IgD-negative memory B cell (primary cell): ENCODE data around the gene SLC12A4. TPM values are rescaled to one million over a fixed set of nuclear protein-coding genes. Genes with fewer than 3 reads are reported as not detected.
"Not testable (repeated sequence)": the region's sequence is repeated elsewhere in the genome, so short reads cannot be mapped to it uniquely, and the experiment has no call there.

Experiments used
- H3K27ac Mint-ChIP-seq, 3 donors: one replicate each; pipeline ENCODE4 v1.8.0; 2020 to 2022; ENCODE audit warnings: mild to moderate bottlenecking in 3 of 3, mixed read lengths in 3 of 3, moderate library complexity in 1 of 3
- H3K27me3 Mint-ChIP-seq: one replicate; pipeline ENCODE4 v1.8.0; 2021; ENCODE audit warnings: mixed read lengths
- H3K36me3 Mint-ChIP-seq: one replicate; pipeline ENCODE4 v1.8.0; 2020; ENCODE audit warnings: mild to moderate bottlenecking, mixed read lengths
- H3K4me1 Mint-ChIP-seq, 3 donors: one replicate each; pipeline ENCODE4 v1.8.0; 2020 to 2022; ENCODE audit warnings: mixed read lengths in 3 of 3, mild to moderate bottlenecking in 1 of 3
- H3K4me3 Mint-ChIP-seq, 4 donors: one replicate each; pipeline ENCODE4 v1.8.0; 2020 to 2022; ENCODE audit warnings: mild to moderate bottlenecking in 4 of 4, mixed read lengths in 4 of 4, moderate library complexity in 3 of 4
- H3K9me3 Mint-ChIP-seq, 3 donors: one replicate each; pipeline ENCODE4 v1.8.0; 2020 to 2021; ENCODE audit warnings: mixed read lengths in 3 of 3, mild to moderate bottlenecking in 1 of 3
- polyA plus RNA-seq: library from polyadenylated mRNA; unstranded; fragments of 300-500 nt; fragmentation: Illumina TruSeq; gene quantifications from one replicate; pipeline ENCODE4 v1.2.3, GENCODE V29; 2021

Gene SLC12A4
- polyA plus RNA-seq, 1 donor from 2014 or later = 3.9 TPM

DNA sequence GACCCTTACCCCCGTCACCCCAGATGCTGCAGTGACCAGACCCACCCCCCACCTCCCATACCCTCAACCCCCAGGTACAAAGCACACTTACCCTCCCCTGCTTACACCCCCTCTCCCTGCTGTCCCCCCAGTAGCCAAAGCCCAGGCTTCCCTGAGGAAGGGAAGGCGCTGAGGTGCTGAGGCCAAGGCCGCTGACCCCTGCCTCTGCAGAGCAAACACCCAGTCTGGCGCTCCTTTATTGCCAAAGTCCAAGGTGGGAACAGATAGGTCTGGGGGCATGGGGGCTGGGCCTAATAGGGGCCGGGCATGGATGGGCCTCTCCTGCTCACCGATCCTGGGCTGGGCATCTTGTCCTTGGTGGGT lies 25.2 kb downstream of the SLC12A4 start:
- Mint-ChIP-seq H3K27me3 (no peaks in the 10 kb centered on the region), H3K36me3 (peaks cover 2% of the 10 kb centered on the region), H3K27ac (no peak overlapping the region), H3K9me3 (no peaks in the 10 kb centered on the region), H3K4me1 (peaks cover 6 to 13% (median 12%) of the 10 kb centered on the region in 3 donors), H3K4me3 (no peak overlapping the region)

DNA sequence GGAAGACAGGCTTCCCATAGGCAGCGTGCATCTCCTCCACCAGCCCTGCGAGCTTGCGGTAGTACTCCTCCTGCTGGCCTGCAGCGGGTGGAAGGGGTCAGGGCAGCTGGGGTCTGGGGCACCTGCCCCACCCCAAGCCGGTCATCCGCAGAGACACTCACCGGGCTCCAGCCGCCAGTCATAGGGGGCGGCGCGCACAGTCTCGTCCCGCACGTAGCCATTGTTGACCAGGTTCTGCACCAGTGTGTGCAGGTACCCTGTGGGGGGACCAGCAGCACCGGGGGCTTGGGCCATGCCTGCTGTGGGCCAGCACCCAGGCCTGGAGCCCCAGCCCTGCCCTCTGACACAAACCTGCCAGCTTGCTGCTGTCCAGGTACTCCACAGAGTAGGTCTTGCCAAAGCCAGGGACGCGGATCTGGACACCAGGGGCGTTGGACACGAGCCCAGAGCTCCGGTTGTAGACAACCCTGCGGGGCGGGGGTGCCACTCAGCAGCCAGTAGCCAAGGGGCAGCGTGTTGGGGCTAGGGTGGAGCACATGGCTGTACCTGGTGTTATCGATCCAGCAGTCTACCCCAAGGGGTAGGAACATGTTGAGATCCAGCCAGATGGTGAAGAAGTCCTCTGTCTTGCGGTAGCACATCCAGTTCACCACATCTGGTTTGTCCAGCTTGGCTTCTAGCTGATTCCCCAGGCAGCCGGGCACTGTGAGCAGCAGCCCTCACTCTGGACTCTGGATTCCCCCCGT lies 25.8 kb downstream of the SLC12A4 start:
- no peaks in the 10 kb centered on the region for H3K9me3 Mint-ChIP-seq
- H3K36me3 Mint-ChIP-seq = peaks cover 2% of the 10 kb centered on the region
- H3K4me1 Mint-ChIP-seq = peaks cover 6 to 13% (median 12%) of the 10 kb centered on the region in 3 donors
- no peak overlapping the region for H3K27ac Mint-ChIP-seq
- no peaks in the 10 kb centered on the region for H3K27me3 Mint-ChIP-seq
- no peak overlapping the region for H3K4me3 Mint-ChIP-seq

GRCh38 chr16:67942200-67942509 lies 26.3 kb downstream of the SLC12A4 start:
- Mint-ChIP-seq H3K27me3 (no peaks in the 10 kb centered on the region), H3K4me3 (no peak overlapping the region), H3K4me1 (peaks cover 6 to 15% (median 12%) of the 10 kb centered on the region in 3 donors), H3K27ac (peak overlapping the region in 1 of 3 donors; percentile 4), H3K9me3 (no peaks in the 10 kb centered on the region), H3K36me3 (peaks cover 2% of the 10 kb centered on the region)

GRCh38 chr16:67941469-67942199 lies 26.8 kb downstream of the SLC12A4 start:
- H3K4me1 Mint-ChIP-seq = peaks cover 6 to 19% (median 17%) of the 10 kb centered on the region in 3 donors
- H3K4me3 Mint-ChIP-seq = peak overlapping the region in 1 of 4 donors; percentile 8
- peak overlapping the region in 2 of 3 donors; percentile 4 to 88 for H3K27ac Mint-ChIP-seq
- H3K36me3 Mint-ChIP-seq = peaks cover 2% of the 10 kb centered on the region
- H3K27me3 Mint-ChIP-seq = no peaks in the 10 kb centered on the region
- H3K9me3 Mint-ChIP-seq = no peaks in the 10 kb centered on the region

DNA sequence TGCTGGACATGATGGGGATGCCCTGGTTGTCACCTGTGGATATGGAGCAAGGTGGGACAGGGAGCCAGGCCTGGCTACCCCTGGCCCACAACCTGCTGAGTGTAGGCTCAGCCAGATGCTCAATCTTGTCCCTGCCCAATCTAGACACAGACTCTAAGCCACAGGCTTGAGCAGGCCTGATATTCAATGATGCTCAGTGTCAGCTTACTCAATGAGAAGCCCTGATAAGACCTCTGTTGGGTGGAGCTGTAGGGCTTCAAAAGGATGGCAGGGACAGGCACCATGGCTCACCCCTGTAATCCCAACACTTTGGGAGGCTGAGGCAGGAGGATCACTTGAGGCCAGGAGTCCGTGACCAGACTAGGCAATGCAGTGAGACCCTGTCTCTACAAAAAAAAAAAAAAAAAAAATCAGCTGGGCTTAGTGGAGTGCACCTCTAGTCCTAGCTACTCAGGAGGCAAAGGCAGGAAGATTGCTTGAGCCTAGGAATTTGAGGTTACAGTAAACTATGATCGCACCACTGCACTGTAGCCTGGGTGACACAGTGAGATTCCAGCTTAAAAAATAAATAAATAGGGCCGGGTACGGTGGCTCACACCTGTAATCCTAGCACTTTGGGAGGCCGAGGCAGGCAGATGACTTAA lies 27.9 kb downstream of the SLC12A4 start:
- H3K27me3 Mint-ChIP-seq = no peaks in the 10 kb centered on the region
- peak overlapping the region in 1 of 4 donors; percentile 42 for H3K4me3 Mint-ChIP-seq
- H3K36me3 Mint-ChIP-seq = peaks cover 2% of the 10 kb centered on the region
- no peaks in the 10 kb centered on the region for H3K9me3 Mint-ChIP-seq
- peak overlapping the region in 2 of 3 donors; percentile 40 to 87 for H3K27ac Mint-ChIP-seq
- H3K4me1 Mint-ChIP-seq = peaks cover 9 to 19% (median 17%) of the 10 kb centered on the region in 3 donors

DNA sequence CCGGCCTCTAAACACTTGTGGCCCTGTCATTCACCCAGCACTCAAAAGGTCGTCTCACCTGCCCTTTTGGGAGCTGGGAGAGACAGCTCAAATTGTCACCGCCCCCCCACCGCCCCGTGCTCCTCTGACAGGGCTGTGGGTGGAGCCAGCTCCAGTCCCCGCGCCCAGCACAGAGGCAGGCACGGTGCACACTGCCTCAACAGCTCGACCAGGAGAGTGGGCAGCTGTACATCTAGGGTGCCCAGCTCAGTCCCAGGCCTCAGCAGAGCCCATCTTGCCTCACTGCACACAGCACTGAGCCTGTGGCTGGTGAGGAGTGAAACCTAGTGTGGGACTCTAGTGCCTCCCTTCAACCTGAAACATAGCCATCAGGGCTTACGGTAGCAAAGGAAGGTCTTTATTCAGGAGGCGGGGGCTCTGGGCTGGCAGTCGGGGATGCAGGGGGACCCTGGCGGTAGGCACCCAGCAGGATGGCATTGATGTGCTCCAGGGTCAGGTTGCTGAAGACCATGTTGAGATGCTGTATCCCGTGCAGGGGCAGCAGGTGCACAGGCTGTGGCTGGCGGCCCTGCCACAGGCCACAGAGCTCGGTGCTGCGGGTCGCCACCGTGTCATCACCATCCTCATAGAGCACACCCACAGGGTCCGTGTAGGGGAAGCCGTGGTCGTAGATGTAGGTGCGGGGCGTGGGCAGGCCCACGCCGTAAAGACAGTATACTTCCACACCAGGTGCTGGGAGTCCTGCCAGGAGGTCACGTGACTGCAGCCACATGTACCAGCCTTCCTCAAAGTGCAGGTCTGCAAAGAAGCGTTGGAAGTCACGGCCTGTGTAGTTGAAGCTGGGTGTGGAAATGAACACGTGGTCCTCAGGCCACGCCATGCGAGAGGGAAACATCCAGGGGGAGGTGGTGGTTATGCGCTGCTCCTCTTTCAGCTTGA lies 28.7 kb downstream of the SLC12A4 start:
- peak overlapping the region; percentile 40 to 92 (median 87) for H3K27ac Mint-ChIP-seq
- H3K4me1 Mint-ChIP-seq = peaks cover 12 to 26% (median 22%) of the 10 kb centered on the region in 3 donors

DNA sequence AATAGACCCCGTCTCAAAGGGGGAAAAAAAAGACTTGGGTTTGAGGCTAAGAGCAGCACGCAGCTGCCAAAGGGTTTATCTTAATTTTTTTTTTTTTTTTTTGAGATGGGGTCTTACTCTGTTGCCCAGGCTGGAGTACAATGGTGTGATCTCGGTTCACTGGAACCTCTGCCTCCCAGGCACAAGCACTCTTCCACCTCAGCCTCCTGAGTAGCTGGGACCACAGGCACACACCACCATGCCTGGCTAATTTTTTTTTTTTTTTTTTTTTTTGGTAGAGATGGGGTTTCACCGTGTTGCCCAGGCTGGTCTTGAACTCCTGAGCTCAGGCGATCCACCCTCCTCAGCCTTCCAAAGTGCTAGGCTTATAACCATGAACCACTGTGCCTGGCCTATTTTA lies 30.7 kb downstream of the SLC12A4 start:
- peaks cover 12 to 30% (median 26%) of the 10 kb centered on the region in 3 donors for H3K4me1 Mint-ChIP-seq

More for the DNA sequence above, 28.7 kb downstream of the SLC12A4 start:
- Mint-ChIP-seq H3K27me3 (no peaks in the 10 kb centered on the region), H3K36me3 (peaks cover 2% of the 10 kb centered on the region), H3K9me3 (no peaks in the 10 kb centered on the region), H3K4me3 (peak overlapping the region in 2 of 4 donors; percentile 42 to 53)

DNA sequence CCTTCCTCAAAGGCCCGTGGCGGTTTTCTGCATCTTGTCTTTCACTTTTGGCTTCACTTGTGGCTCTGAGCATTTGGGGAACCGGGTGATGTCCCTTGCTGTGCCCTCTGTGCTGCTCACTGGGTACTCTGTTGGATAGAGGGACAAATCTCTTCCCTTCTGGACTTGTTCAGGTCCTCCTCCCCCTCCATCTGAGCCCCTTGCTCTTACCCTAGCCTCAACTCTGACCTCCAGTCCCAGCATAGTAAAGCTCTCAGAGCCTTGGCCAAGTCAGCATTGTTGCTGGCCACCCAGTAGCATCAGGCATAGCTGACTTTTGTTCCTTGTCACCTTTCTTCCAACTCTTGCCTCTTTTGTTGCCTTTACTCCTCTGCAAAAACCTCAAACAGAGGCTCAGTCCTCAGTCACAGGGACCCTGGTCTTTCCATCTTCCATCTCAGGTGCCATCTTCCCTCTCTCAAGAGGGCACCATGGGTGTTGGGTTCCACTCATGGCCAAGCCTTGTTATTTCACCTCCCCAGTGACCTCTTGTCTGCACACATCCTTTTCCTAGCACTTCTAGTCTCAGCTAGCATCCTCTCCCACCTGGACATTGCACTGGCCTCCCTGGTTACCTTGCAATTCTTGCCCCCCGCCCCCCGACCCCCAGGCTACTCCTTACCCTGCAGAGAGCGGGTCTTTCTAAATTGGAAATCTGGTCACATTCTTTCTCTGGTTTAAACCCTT lies 31.4 kb downstream of the SLC12A4 start:
- Mint-ChIP-seq H3K4me1 (peaks cover 12 to 29% (median 24%) of the 10 kb centered on the region in 3 donors), H3K9me3 (no peaks in the 10 kb centered on the region), H3K27me3 (no peaks in the 10 kb centered on the region), H3K27ac (peak overlapping the region; percentile 96 to 99 (median 97)), H3K4me3 (peak overlapping the region; percentile 94 to 100 (median 99)), H3K36me3 (peaks cover 5% of the 10 kb centered on the region)

More for the DNA sequence above, 30.7 kb downstream of the SLC12A4 start:
- not testable (repeated sequence) for H3K27me3 Mint-ChIP-seq, H3K27ac Mint-ChIP-seq, H3K9me3 Mint-ChIP-seq, H3K36me3 Mint-ChIP-seq
- H3K4me3 Mint-ChIP-seq = peak overlapping the region in 1 of 4 donors; percentile 100

GRCh38 chr16:67936124-67936879 lies 32.1 kb downstream of the SLC12A4 start, which contains the start of gene PSMB10:
TSS of gene PSMB10 (minus strand) at chr16:67936850. CDS start at chr16:67936749, 101 bp downstream.
- peaks cover 12 to 26% (median 20%) of the 10 kb centered on the region in 3 donors for H3K4me1 Mint-ChIP-seq
- H3K9me3 Mint-ChIP-seq = no peaks in the 10 kb centered on the region
- H3K4me3 Mint-ChIP-seq = peak within 1 kb of the TSS; percentile 94 to 100 (median 99)
- no peaks in the 10 kb centered on the region for H3K27me3 Mint-ChIP-seq
- H3K36me3 Mint-ChIP-seq = peaks cover 5% of the 10 kb centered on the region
- peak within 1 kb of the TSS; percentile 96 to 99 (median 97) for H3K27ac Mint-ChIP-seq

GRCh38 chr16:67935402-67936123 lies 32.9 kb downstream of the SLC12A4 start:
- no peaks in the 10 kb centered on the region for H3K9me3 Mint-ChIP-seq
- peaks cover 6% of the 10 kb centered on the region for H3K36me3 Mint-ChIP-seq
- H3K27ac Mint-ChIP-seq = peak overlapping the region; percentile 96 to 99 (median 97)
- H3K4me3 Mint-ChIP-seq = peak overlapping the region; percentile 94 to 100 (median 99)
- no peaks in the 10 kb centered on the region for H3K27me3 Mint-ChIP-seq
- peaks cover 12 to 26% (median 20%) of the 10 kb centered on the region in 3 donors for H3K4me1 Mint-ChIP-seq

GRCh38 chr16:67935101-67935401 lies 33.4 kb downstream of the SLC12A4 start:
- H3K27ac Mint-ChIP-seq = peak overlapping the region; percentile 96 to 99 (median 97)
- H3K4me3 Mint-ChIP-seq = peak overlapping the region in 3 of 4 donors; percentile 98 to 100 (median 100)
- H3K27me3 Mint-ChIP-seq = no peaks in the 10 kb centered on the region

GRCh38 chr16:67934306-67935100 lies 33.9 kb downstream of the SLC12A4 start:
- H3K36me3 Mint-ChIP-seq = peaks cover 6% of the 10 kb centered on the region
- H3K4me1 Mint-ChIP-seq = peaks cover 7 to 17% (median 14%) of the 10 kb centered on the region in 3 donors
- no peaks in the 10 kb centered on the region for H3K27me3 Mint-ChIP-seq
- peak overlapping the region in 2 of 3 donors; percentile 63 to 99 for H3K27ac Mint-ChIP-seq
- no peaks in the 10 kb centered on the region for H3K9me3 Mint-ChIP-seq
- peak overlapping the region in 1 of 4 donors; percentile 100 for H3K4me3 Mint-ChIP-seq

More at GRCh38 chr16:67935101-67935401, 33.4 kb downstream of the SLC12A4 start:
- H3K4me1 Mint-ChIP-seq = peaks cover 9 to 21% (median 17%) of the 10 kb centered on the region in 3 donors
- no peaks in the 10 kb centered on the region for H3K9me3 Mint-ChIP-seq
- H3K36me3 Mint-ChIP-seq = peaks cover 6% of the 10 kb centered on the region
